Mesothelial cell of epicardium (in vitro differentiated cells): ENCODE results near the gene HHIP. TPM values are rescaled to one million over a fixed set of nuclear protein-coding genes. Genes with fewer than 3 reads are reported as not detected.

ENCODE experiments used
- DNase-seq, 2 experiments: peaks; one replicate each; pipeline ENCODE4 v3.0.0; 2021; ENCODE audit warnings: low spot score in 2 of 2; ENCODE audit not compliant: unreplicated experiment in 2 of 2
- H3K27ac Mint-ChIP-seq: 2 replicates; pipeline ENCODE4 v1.8.0; 2021; ENCODE audit warnings: mixed read lengths
- H3K27me3 Mint-ChIP-seq: 2 replicates; pipeline ENCODE4 v1.8.0; 2021; ENCODE audit warnings: low read depth, mixed read lengths
- H3K36me3 Mint-ChIP-seq: 2 replicates; pipeline ENCODE4 v1.8.0; 2021; ENCODE audit warnings: mixed read lengths
- H3K4me1 Mint-ChIP-seq: 2 replicates; pipeline ENCODE4 v1.8.0; 2021; ENCODE audit warnings: mixed read lengths
- H3K4me3 Mint-ChIP-seq: 2 replicates; pipeline ENCODE4 v1.8.0; 2021; ENCODE audit warnings: mild to moderate bottlenecking, moderate library complexity, mixed read lengths
- H3K9me3 Mint-ChIP-seq: 2 replicates; pipeline ENCODE4 v1.8.0; 2021; ENCODE audit warnings: mixed read lengths
- total RNA-seq: library from RNA; stranded (reverse); gene quantifications from 3 replicates; pipeline ENCODE4 v1.2.1, GENCODE V29; 2021
- TF ChIP-seq, protein P1 (sequence below): fragments of 200-600 bp; sonication (generic); IDR thresholded peaks from one replicate; pipeline ENCODE4 v1.5.0; 2021; ENCODE audit warnings: antibody characterized with exemption; ENCODE audit not compliant: unreplicated experiment

HHIP gene
- total RNA-seq, 1 donor from 2014 or later = 4.0 TPM

DNA sequence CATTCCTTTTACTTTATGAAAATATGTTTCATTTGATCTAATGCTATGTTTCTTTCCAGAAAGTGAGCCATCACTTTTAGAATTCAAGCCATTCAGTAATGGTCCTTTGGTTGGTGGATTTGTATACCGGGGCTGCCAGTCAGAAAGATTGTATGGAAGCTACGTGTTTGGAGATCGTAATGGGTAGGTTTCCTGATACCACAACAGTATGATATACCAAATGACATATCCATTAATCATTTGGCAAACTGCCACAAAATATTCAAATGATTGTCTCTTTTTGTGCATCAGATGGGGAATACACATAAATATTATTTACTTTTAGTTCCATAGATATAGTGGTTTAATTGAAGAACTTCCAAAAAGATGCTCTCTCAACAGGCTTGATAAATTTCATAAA, 68.2 kb downstream of the HHIP start:
- no peak overlapping the region for H3K4me3 Mint-ChIP-seq
- DNase-seq = no peak
- H3K9me3 Mint-ChIP-seq = no peaks in the 10 kb centered on the region
- peaks cover 4% of the 10 kb centered on the region for H3K27me3 Mint-ChIP-seq
- no peaks in the 10 kb centered on the region for H3K36me3 Mint-ChIP-seq
- TF ChIP-seq, protein P1, sequence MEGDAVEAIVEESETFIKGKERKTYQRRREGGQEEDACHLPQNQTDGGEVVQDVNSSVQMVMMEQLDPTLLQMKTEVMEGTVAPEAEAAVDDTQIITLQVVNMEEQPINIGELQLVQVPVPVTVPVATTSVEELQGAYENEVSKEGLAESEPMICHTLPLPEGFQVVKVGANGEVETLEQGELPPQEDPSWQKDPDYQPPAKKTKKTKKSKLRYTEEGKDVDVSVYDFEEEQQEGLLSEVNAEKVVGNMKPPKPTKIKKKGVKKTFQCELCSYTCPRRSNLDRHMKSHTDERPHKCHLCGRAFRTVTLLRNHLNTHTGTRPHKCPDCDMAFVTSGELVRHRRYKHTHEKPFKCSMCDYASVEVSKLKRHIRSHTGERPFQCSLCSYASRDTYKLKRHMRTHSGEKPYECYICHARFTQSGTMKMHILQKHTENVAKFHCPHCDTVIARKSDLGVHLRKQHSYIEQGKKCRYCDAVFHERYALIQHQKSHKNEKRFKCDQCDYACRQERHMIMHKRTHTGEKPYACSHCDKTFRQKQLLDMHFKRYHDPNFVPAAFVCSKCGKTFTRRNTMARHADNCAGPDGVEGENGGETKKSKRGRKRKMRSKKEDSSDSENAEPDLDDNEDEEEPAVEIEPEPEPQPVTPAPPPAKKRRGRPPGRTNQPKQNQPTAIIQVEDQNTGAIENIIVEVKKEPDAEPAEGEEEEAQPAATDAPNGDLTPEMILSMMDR = no peak
- no peak overlapping the region for H3K27ac Mint-ChIP-seq
- peaks cover 4% of the 10 kb centered on the region for H3K4me1 Mint-ChIP-seq

DNA sequence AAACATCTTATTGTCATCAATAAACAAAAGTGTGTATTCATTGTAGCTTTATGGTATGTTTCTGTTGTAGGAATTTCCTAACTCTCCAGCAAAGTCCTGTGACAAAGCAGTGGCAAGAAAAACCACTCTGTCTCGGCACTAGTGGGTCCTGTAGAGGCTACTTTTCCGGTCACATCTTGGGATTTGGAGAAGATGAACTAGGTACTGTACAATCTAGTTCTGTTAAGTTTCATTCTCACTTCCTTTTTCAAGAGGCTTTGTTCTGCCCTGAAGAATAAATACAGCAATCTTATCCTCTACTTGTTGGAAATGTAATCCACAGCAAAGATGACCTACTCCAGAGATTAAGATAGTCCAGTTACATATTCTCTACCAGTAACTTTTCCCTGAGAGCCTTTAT, 69.3 kb downstream of the HHIP start:
- Mint-ChIP-seq H3K36me3 (no peaks in the 10 kb centered on the region), H3K27me3 (no peaks in the 10 kb centered on the region), H3K27ac (no peak overlapping the region), H3K4me1 (peaks cover 4% of the 10 kb centered on the region), H3K9me3 (no peaks in the 10 kb centered on the region), H3K4me3 (no peak overlapping the region)
- no peak for DNase-seq
- TF ChIP-seq, protein P1 = no peak

DNA sequence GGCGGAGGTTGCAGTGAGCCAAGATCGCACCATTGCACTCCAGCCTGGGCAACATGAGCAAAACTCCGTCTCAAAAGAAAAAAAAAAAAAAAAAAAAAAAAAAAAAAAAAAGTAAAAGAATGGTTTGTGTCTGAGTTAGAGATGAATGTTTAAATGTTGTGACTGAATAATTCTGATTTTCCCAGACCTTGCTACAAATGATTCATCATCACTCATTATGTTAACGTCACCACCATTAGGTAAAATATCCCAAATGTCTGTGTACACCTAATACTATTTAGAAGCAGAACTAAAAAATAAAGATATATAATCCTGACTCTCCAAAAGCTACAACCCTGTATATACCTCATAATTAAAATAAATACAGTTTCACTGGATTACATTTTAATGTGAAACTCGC, 70.8 kb downstream of the HHIP start:
- H3K9me3 Mint-ChIP-seq = no peaks in the 10 kb centered on the region
- DNase-seq = no peak
- H3K36me3 Mint-ChIP-seq = no peaks in the 10 kb centered on the region
- no peaks in the 10 kb centered on the region for H3K27me3 Mint-ChIP-seq
- H3K4me3 Mint-ChIP-seq = no peak overlapping the region
- H3K4me1 Mint-ChIP-seq = peaks cover 4% of the 10 kb centered on the region
- H3K27ac Mint-ChIP-seq = no peak overlapping the region
- TF ChIP-seq, protein P1 = no peak

DNA sequence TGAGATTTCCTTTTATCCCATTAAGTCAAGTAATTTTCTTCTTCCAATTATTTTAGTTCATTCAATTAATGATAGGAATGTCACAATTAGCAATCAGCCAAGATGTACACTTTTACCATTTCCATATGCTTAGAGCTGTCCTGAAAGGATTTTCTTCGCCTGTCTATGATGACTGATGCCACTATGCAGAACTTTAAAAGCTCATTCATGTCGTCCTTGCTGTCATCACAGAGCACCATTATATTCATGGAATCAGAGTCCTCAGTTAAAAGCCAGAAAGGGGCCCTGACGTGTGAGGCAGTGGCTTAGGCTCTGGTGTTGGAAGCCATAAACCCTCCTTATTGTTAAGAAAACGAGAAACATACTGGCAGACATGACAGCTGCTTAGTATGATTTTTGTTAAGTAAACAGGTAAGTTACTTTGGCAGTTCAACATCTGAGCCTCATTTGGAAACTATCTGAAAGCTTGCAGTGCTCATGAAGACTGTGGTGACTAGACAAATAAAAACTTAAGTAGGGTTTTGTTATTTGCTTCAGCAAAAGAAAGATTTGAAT, 73.1 kb downstream of the HHIP start:
- Mint-ChIP-seq H3K4me1 (no peaks in the 10 kb centered on the region), H3K4me3 (no peak overlapping the region), H3K36me3 (no peaks in the 10 kb centered on the region), H3K27me3 (no peaks in the 10 kb centered on the region), H3K27ac (no peak overlapping the region), H3K9me3 (no peaks in the 10 kb centered on the region)
- no peak for DNase-seq
- TF ChIP-seq, protein P1 = no peak

DNA sequence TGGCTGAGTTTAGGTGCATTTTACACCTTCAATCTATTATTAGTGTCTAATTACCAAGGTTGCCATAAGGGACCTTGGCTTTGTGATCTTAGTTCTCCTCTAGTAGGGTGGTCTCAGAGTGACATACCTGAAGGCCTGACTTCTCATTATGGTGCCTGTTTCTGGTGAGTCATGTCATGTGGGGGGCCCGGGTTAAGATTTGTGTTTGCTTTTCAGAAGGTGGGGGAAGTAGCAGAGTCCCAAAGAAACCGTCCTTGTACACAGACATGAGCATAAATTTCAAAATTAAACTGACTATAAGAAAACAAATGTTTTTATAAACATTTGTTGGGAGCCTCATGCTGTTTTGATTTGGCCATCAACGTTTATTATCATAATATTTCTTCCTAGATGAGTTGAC, 74.5 kb downstream of the HHIP start:
- TF ChIP-seq, protein P1 = no peak
- no peak overlapping the region for H3K27ac Mint-ChIP-seq

GRCh38 chr4:144721994-144722393, 76.0 kb downstream of the HHIP start:
- Mint-ChIP-seq H3K27ac (no peak overlapping the region), H3K27me3 (no peaks in the 10 kb centered on the region), H3K36me3 (no peaks in the 10 kb centered on the region), H3K9me3 (no peaks in the 10 kb centered on the region), H3K4me3 (no peak overlapping the region), H3K4me1 (no peaks in the 10 kb centered on the region)
- TF ChIP-seq, protein P1 = no peak
- DNase-seq = no peak

More for the DNA sequence above, 74.5 kb downstream of the HHIP start:
- no peaks in the 10 kb centered on the region for H3K36me3 Mint-ChIP-seq
- H3K4me3 Mint-ChIP-seq = no peak overlapping the region
- H3K9me3 Mint-ChIP-seq = no peaks in the 10 kb centered on the region
- no peaks in the 10 kb centered on the region for H3K27me3 Mint-ChIP-seq
- no peaks in the 10 kb centered on the region for H3K4me1 Mint-ChIP-seq
- DNase-seq = no peak
